ENCODE measurements around the gene RNF130. TPM values are rescaled to one million over a fixed set of nuclear protein-coding genes. Genes with fewer than 3 reads are reported as not detected.
A peak's percentile ranks its signal among the peaks of the same experiment; 100 is the strongest.
"Not testable (repeated sequence)": the region's sequence is repeated elsewhere in the genome, so short reads cannot be mapped to it uniquely, and the experiment has no call there.

The RNF130 gene
- polyA plus RNA-seq, 1 donor from 2014 or later = 18.2 TPM

DNA sequence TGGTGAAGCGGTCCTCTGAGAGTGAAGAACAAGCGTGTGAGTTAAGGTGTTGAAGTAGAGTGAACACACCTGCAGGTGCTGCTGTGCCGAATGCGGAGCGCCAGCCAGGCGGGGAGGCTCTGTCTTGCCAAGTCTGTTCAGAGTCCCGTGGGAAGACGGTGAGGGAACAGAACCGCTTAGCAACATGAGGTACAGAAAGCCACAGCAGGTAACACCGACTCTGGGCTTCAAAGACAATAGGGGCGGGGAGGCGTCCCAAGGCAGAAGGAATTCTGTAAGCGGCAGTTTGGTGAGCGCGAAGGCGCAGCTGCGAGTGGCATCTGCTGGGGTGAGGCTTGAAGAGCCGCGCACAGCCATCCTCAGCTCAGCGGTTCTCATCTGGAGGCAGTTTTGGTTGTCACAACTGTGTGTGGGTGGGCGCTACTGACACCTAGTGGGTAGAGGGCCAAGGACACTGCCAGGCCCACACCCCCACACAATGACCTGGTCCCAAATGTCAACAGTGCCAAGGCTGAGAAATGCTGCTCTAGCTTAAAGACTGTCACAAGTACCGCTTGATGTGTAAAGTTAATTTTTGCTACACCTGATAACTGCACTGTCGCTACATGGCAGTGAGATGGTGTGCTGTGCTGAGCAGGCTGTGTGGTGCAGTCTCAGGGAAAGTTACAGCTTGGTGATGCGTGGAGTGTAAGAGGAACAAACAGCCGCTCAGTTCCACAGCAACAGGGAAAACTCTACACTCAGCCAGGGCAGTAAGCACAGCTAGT lies 96.4 kb downstream of the RNF130 start:
- no peaks in the 10 kb centered on the region for H3K27me3 Mint-ChIP-seq
- H3K27ac Mint-ChIP-seq = peak overlapping the region; percentile 33 to 92 (median 87)
- peak overlapping the region; percentile 1 to 81 (median 57) for H3K4me3 Mint-ChIP-seq
- H3K36me3 Mint-ChIP-seq = peaks cover 1% of the 10 kb centered on the region
- H3K9me3 Mint-ChIP-seq = no peaks in the 10 kb centered on the region
- peaks cover 20 to 40% (median 28%) of the 10 kb centered on the region in 3 donors for H3K4me1 Mint-ChIP-seq

DNA sequence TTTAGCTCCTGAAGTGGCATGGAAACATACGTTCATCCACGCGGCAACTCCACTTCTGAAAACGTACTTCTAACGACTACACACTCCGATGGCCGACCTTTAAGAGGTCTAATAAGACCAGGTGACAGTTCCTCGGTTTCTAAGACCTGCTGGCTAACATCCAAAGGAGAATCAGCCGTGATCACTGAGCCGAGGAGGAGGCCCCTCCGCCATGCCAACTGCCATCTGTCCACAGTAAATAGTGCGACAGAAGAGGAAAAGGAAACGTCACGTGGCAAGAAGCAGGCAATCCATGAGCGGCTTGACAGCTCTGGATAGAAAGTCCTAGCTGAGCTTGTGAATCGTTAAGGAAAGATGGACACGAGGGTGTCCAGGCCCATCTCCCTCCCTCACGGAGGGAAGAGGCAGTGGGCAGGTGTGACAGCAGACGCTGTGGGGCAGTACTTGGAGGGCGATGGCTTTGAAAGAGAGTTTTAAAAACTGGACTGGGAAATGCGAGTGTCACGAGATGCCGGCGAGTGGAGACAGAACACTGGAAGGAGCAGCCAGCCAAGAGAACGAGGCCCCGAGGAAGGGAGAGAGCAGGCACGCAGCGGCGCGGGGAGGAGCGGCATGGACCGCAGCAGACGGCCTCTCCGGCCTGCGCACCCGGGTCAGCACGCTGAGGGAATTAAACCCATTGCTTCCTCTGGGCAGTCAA lies 97.2 kb downstream of the RNF130 start:
- H3K4me1 Mint-ChIP-seq = peaks cover 20 to 42% (median 28%) of the 10 kb centered on the region in 3 donors
- peak overlapping the region in 2 of 4 donors; percentile 1 to 64 for H3K4me3 Mint-ChIP-seq

DNA sequence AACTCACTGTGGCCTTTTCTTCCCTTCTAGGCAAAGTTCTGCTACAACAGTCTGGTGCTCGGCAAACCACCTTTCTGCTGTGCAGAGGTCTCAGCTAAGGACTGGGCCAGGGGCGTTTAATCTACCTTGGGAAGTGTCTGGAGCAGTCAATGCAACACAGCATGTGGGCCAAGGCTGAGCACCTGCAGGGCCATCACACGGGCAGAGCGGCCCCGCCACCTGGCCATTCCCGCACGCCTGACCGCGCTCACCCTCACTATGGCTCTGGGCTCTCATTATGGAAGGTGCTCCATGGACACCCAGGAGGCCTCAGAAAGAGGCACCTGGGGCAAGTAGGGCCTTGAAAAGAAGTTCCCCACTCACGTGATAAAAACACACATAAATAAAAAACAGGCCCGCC lies 98.2 kb downstream of the RNF130 start:
- Mint-ChIP-seq H3K4me1 (peaks cover 20 to 43% (median 28%) of the 10 kb centered on the region in 3 donors), H3K36me3 (peaks cover 4% of the 10 kb centered on the region), H3K9me3 (no peaks in the 10 kb centered on the region), H3K27ac (peak overlapping the region in 1 of 3 donors; percentile 25), H3K27me3 (no peaks in the 10 kb centered on the region), H3K4me3 (no peak overlapping the region)

More for the DNA sequence above, 97.2 kb downstream of the RNF130 start:
- Mint-ChIP-seq H3K27ac (peak overlapping the region in 2 of 3 donors; percentile 33 to 92), H3K36me3 (peaks cover 1% of the 10 kb centered on the region), H3K27me3 (no peaks in the 10 kb centered on the region), H3K9me3 (no peaks in the 10 kb centered on the region)

DNA sequence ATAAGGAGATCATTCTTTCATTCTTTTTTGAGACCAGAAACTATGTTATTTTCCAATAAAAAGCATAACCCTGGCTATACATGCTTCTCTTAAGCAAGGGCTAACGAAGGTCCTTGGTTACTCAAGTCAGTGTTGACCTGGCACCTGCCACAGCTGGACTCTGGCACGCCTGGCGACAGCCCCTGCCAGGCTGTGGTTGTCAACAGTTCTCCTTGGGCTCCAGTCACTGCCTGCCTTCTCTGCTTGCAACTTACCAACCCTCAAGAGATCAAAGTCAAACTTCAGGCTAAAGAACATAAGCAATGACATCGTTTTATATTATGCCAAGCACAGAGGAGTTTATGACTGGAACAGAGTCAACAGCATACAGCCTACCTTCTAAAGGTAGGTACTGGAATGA lies 102.4 kb downstream of the RNF130 start:
- H3K9me3 Mint-ChIP-seq = no peaks in the 10 kb centered on the region
- no peaks in the 10 kb centered on the region for H3K27me3 Mint-ChIP-seq
- H3K4me1 Mint-ChIP-seq = peaks cover 32 to 50% (median 32%) of the 10 kb centered on the region in 3 donors
- no peak overlapping the region for H3K4me3 Mint-ChIP-seq
- peaks cover 4% of the 10 kb centered on the region for H3K36me3 Mint-ChIP-seq
- peak overlapping the region; percentile 49 to 87 (median 60) for H3K27ac Mint-ChIP-seq

DNA sequence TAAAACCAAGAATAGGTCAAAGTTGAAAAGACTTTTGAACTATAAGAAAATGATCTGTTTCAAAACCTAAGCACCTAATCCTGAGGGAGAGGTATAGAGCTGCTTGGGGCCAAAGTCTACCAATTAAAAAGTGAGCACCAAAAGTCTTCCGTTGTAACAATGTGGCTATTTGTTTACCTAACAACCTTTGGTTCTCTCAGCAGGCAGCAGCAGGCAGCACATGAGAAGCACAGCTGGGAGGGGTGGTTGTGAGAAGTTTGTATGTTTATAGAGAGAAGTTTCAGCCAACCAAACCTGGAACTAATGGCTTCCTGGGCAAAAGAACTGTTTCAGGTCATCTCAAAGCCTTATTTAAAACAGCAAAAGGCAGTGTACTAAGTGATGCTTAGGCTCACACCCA lies 104.1 kb downstream of the RNF130 start:
- Mint-ChIP-seq H3K36me3 (peaks cover 11% of the 10 kb centered on the region), H3K4me1 (peaks cover 33 to 49% (median 34%) of the 10 kb centered on the region in 3 donors), H3K9me3 (no peaks in the 10 kb centered on the region), H3K27ac (peak overlapping the region; percentile 54 to 89 (median 89)), H3K4me3 (peak overlapping the region in 3 of 4 donors; percentile 41 to 76 (median 74)), H3K27me3 (no peaks in the 10 kb centered on the region)

DNA sequence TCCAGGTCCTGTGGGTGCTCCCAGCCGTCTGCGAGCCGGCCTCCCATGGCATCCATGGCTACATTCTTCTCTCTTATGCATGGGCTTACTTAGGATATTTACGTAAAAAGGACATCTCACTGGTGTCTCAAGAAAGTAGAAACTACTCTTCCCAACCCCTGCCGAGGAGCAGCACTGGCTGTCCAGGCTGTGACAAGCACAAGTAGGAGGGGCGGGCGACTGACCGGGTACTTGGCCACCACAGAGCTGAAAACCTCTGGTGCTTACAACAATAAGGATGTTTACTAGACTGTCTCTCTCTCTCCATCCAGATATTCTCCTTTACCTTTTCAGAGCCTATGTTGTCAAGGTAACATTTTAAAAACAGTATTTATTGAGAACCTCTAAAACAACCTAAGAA lies 107.5 kb downstream of the RNF130 start:
- H3K27ac Mint-ChIP-seq = no peak overlapping the region
- H3K4me3 Mint-ChIP-seq = no peak overlapping the region
- no peaks in the 10 kb centered on the region for H3K9me3 Mint-ChIP-seq
- peaks cover 9% of the 10 kb centered on the region for H3K36me3 Mint-ChIP-seq
- H3K27me3 Mint-ChIP-seq = no peaks in the 10 kb centered on the region
- H3K4me1 Mint-ChIP-seq = peaks cover 19 to 26% (median 21%) of the 10 kb centered on the region in 3 donors

DNA sequence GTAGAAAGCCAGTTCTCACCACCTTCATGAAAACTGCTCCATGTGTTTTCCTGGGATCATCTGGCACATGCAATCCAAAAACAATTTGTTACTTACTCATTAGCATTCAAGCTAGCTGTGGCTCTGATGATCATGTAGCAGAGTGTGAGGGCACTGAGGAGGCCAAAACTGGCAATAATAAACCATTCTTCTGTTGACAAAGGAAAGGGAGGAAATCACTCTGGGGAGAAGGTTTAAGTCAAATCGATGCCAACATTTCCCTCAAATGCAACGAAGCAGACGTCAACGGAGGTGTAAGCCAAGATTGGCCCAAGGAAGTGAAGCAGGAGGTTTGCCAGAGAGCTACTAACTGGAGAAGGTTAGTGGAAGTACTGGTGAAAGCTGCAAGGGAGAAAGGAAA lies 108.2 kb downstream of the RNF130 start:
- Mint-ChIP-seq H3K36me3 (peaks cover 8% of the 10 kb centered on the region), H3K4me1 (peaks cover 19 to 24% (median 21%) of the 10 kb centered on the region in 3 donors), H3K4me3 (no peak overlapping the region), H3K9me3 (no peaks in the 10 kb centered on the region), H3K27me3 (no peaks in the 10 kb centered on the region), H3K27ac (no peak overlapping the region)

DNA sequence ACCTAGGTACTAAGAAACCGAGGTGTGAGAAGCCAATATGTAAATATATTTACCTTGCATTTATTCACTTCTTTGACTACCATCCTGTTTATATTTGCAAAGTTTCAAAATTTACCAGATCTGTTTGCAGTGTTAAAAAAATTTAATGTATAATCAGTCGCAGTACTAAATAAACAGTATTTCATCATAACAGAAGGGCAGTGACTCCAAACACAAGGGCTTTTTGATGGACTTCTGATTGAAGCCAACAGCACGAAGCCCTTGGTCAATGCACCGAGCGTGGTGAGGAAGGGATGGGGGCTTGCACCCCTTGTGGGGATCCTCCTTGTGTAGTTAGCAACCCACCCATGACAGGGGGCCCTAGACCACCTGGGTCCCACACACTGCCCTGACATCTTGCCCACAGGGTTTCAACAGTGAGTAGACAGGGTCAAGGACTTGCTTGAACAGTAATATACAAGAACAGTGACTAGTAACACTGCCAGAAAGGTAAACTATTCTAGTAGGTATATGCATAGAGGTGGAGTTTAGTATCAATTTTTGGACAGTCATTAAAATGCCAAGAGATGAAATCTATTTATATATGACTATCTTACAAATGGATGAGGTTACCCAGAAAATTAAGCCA lies 111.2 kb downstream of the RNF130 start:
- no peak overlapping the region for H3K27ac Mint-ChIP-seq
- peaks cover 9 to 11% (median 10%) of the 10 kb centered on the region in 3 donors for H3K4me1 Mint-ChIP-seq
- H3K27me3 Mint-ChIP-seq = no peaks in the 10 kb centered on the region
- no peak overlapping the region for H3K4me3 Mint-ChIP-seq
- no peaks in the 10 kb centered on the region for H3K9me3 Mint-ChIP-seq
- H3K36me3 Mint-ChIP-seq = peaks cover 11% of the 10 kb centered on the region

DNA sequence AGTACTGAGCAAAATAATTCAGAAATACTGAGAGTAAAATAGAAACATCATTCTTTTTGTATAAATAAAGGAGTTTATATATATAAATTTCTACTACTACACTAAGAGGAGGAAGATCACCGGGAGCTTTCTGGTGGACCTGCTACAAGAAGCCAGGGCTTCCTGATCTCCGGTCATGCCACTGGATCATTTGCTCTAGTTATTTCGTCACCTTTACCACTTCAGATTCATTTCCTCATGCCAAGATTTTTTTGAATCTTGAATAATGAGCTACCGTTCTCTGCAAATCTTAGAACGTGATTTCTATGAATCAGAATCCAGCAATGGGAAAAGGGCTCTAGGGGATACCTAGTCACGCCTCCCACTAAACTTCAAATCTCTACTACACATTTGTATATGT lies 111.9 kb downstream of the RNF130 start:
- Mint-ChIP-seq H3K27ac (no peak overlapping the region), H3K4me1 (peaks cover 3 to 7% (median 7%) of the 10 kb centered on the region in 3 donors), H3K36me3 (peaks cover 11% of the 10 kb centered on the region), H3K9me3 (no peaks in the 10 kb centered on the region), H3K27me3 (no peaks in the 10 kb centered on the region), H3K4me3 (no peak overlapping the region)

DNA sequence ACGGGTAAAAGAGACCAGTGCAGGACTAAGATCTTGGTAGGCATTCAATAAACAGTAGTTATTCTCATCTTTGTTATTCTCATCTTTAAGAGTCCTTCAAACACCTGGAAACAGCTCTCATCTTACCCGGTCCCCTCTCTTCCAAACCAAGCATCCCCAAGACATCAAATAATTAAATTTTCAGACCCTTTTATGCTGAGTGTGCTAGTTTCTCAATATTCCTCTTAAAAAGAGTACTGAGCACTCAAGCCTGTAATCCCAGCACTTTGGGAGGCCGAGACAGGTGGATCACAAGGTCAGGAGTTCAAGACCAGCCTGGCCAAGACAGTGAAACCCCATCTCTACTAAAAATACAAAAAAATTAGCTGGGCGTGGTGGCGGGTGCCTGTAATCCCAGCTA lies 112.4 kb downstream of the RNF130 start:
- not testable (repeated sequence) for H3K27me3 Mint-ChIP-seq, H3K27ac Mint-ChIP-seq, H3K4me1 Mint-ChIP-seq, H3K9me3 Mint-ChIP-seq, H3K4me3 Mint-ChIP-seq
- H3K36me3 Mint-ChIP-seq = peaks cover 11% of the 10 kb centered on the region

DNA sequence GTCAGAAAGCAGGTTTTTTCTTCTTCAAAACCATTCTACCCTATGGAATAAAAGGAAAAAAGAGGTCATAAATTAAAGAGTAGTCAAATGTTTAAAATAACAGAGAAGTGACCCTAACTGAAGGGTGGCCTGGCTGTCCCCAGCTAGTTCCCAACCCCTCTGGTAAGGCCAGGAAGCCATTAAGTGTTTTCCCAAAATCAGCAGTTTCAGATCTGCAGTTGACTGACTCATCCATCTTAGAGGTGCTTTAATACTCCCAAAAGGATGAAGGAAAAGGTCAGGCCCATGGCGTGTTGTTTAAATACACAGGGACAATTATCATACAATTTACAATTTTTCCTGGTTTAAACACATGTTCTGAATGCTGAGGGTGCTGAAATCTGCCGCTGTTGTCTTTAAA lies 115.9 kb downstream of the RNF130 start:
- Mint-ChIP-seq H3K27ac (no peak overlapping the region), H3K4me3 (no peak overlapping the region), H3K4me1 (no peaks in the 10 kb centered on the region), H3K27me3 (no peaks in the 10 kb centered on the region), H3K9me3 (peaks cover 0 to 2% (median 0%) of the 10 kb centered on the region in 3 donors), H3K36me3 (peaks cover 4% of the 10 kb centered on the region)

DNA sequence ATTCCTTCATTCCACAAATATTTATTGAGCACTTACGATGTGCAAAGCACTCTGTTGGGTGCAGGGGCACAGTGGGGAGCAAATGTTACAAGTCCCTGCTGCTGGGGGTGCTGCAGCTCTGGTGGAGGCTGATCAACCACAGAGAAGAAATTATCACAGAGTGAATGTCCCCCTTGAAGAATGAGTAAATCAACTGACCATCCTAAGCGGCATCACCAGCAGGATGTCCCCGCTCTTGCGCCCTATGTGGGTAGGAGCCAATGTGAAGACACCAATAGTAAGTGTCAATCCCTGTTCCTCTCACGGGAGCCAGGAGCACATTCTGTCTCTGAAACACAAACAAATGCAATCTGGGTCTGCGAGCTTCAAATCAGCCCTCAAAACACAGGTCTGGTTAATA lies 116.5 kb downstream of the RNF130 start:
- H3K27ac Mint-ChIP-seq = peak overlapping the region in 1 of 3 donors; percentile 31
- peaks cover 0 to 2% (median 0%) of the 10 kb centered on the region in 3 donors for H3K9me3 Mint-ChIP-seq
- H3K27me3 Mint-ChIP-seq = no peaks in the 10 kb centered on the region
- no peaks in the 10 kb centered on the region for H3K4me1 Mint-ChIP-seq
- H3K4me3 Mint-ChIP-seq = no peak overlapping the region
- H3K36me3 Mint-ChIP-seq = peaks cover 4% of the 10 kb centered on the region

DNA sequence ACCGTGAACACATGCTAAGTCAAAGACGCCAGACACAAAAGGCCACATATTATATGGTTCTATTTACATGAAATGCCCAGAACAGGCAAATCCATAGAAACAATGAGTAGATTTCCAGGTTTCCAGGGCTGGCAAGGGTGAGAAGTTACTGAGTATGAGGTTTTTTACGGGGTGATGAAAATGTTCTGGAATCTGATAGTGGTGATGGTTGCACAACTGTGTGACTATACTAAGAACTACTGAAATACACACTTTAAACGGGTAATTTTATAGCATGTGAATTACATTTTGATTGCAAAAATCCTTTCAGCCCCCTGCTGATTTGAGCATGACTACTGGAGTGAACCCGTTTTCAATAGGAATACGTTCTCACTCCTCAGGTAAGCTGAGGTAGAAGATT lies 117.1 kb downstream of the RNF130 start:
- Mint-ChIP-seq H3K9me3 (peaks cover 0 to 2% (median 0%) of the 10 kb centered on the region in 3 donors), H3K4me3 (no peak overlapping the region), H3K27me3 (no peaks in the 10 kb centered on the region), H3K36me3 (peaks cover 4% of the 10 kb centered on the region), H3K27ac (no peak overlapping the region), H3K4me1 (no peaks in the 10 kb centered on the region)

DNA sequence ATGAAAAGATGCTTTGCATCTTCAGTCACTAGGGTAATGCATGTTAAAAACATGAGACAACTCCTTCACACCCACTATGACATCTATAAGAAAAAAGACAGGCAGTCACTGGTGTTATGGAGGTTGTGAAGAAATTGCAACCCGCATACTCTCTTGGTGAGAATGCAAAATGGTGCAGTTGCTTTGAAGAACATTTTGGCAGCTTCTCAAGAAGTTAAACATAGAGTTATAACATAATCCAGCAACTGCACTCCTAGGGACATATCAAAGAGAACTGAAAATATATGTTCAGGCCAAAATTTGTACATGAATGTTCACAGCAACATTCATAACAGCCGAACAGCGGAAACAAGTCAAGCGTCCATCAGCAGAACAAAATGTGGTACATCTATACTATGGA lies 117.6 kb downstream of the RNF130 start:
- Mint-ChIP-seq H3K27ac (no peak overlapping the region), H3K36me3 (peaks cover 4% of the 10 kb centered on the region), H3K4me3 (no peak overlapping the region), H3K27me3 (no peaks in the 10 kb centered on the region), H3K4me1 (no peaks in the 10 kb centered on the region), H3K9me3 (peaks cover 0 to 2% (median 0%) of the 10 kb centered on the region in 3 donors)

DNA sequence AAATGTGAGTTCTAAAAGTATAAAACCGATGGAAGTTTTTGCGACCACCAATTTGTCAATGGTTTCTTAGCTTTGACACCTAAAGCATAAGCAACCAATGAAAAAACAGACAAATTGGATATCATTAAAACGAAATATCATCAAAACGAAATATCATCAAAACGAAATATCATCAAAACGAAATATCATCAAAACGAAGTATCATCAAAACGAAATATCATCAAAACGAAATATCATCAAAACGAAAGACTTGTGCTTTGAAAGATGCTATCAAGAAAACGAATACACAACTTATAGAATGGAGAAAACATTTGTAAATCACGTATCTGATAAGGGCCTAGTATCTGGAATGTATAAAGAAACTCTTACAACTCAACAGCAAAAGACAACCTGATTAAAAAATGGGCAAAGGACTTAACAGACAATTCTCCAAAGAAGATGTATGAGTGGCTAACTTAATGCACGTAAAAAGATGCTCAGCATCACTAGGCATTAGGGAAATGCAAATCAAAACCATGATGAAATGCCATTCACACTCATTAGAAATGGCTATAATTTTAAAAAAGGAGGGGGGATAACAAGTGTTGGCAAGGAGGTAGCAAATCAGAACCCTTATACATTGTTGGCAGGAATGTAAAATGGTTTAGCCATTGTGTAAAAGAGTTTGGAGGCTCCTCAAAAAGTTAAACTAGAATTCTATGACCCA lies 134.4 kb downstream of the RNF130 start:
- peaks cover 5% of the 10 kb centered on the region for H3K27me3 Mint-ChIP-seq
- peaks cover 6% of the 10 kb centered on the region for H3K36me3 Mint-ChIP-seq
- H3K27ac Mint-ChIP-seq = no peak overlapping the region
- no peaks in the 10 kb centered on the region for H3K9me3 Mint-ChIP-seq
- H3K4me1 Mint-ChIP-seq = peaks cover 0 to 3% (median 0%) of the 10 kb centered on the region in 3 donors
- no peak overlapping the region for H3K4me3 Mint-ChIP-seq

Measured in IgD-negative memory B cell (primary cell).